Measurements from ENCODE around the gene TPBGL. TPM values are rescaled to one million over a fixed set of nuclear protein-coding genes. Genes with fewer than 3 reads are reported as not detected.

Gene TPBGL
- not detected in 2 replicates for total RNA-seq (2014; rRNA removed)
- Bru-seq, nascent RNA = not detected
- BruChase-seq, experiment 1, labeled RNA remaining after a 6-hour chase = not detected
- BruChase-seq, experiment 2, labeled RNA remaining after a 2-hour chase = not detected
- long read RNA-seq = 0 reads

DNA sequence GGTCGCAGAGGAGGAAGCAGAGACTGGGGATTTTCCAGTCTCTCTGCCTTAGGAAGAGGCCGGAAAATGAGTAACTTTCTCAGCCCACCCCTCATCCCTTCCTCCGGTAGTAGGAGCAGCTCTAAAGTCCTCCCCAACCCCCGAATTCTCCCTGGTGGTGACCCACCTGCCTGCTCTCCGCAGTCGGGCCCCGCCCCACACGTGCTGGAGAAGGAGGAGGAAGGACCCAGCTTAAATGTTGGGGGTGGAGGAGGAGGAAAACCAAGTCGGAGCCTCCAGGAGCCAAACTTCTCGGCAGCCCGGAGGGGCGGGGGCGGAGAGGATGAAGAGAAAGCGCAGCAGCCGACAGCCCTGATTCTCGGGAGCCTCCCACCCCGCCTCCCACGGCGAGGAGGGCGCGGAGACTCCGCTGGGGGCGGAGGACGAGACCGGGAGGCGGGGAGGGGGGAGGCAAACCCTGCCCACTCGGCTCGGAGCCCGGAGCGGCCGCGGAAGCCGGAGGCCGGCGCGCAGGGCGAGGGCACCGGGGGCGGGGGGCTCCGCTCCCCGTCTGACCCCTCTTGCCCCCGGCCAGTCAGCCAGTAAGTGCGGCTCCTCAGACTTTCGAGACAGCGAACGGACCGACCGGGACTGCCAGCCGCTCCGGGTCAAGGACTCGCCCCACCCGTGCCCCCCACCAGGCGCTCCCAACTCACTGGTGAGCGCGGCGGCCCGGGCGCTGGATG lies at the start of gene TPBGL:
Gene TPBGL, plus strand, starts transcription at position 464 of the 725 bp plus-strand sequence. CDS start 276 bp downstream, outside the sequence.
- CTCF ChIA-PET = interaction anchor here (0.6 kb wide), 1 partner anchor 101 kb away, joined by 15 read pairs; no protein-coding TSS in a partner anchor
- peaks cover 53% of the 10 kb centered on the region for H3K27me3 ChIP-seq (ENCODE audit: low read length)
- ATAC-seq = no peak

DNA sequence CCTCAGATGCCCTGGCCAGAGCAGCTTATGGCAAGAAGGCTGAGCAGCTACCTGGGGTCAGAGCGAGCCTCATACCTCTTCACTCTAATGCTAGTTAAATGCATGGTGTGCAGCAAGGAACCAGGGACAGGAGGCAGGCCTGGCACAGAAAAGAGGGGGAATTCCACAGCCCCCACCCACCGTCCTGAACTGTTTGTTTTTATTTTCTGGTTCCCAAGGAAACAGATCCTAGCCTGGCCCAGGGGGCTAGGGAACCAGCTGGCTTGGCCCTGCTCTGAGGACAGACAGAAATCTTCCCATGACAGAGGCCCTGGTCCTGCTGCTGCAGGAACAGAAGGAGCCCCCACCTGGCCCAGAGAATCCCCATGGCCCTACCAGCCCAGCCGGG lies 49.2 kb upstream of the TPBGL start:
- no peak overlapping the region for H3K9ac ChIP-seq (ENCODE audit: low read length)
- H3K4me3 ChIP-seq (ENCODE audit: low read length) = no peak overlapping the region
- no peak overlapping the region for H3K4me2 ChIP-seq (ENCODE audit: low read length)
- no peaks in the 10 kb centered on the region for H3K4me1 ChIP-seq (ENCODE audit: insufficient read depth, low read length)
- no peaks in the 10 kb centered on the region for H3K9me3 ChIP-seq (ENCODE audit: low read length)
- H3K27ac ChIP-seq (ENCODE audit: low read length) = no peak overlapping the region
- H3K9me2 ChIP-seq (replicated peaks; ENCODE audit: low read length) = no peaks in the 10 kb centered on the region
- ATAC-seq (no peak), DNase-seq (no peak)
- intact Hi-C loops (cut with micrococcal nuclease) = no loop called here
- no peaks in the 10 kb centered on the region for H4K20me1 ChIP-seq (ENCODE audit: low read length)
- no TSS peak for BruUV-seq (replicated peaks)
- POLR2A ChIA-PET (ENCODE audit: unreplicated experiment) = no interaction called here
- CTCF ChIA-PET = no interaction called here
- no peaks in the 10 kb centered on the region for H3K36me3 ChIP-seq (ENCODE audit: low read depth, low read length)
- TF ChIP-seq EZH2 (IDR thresholded peaks at IDR 0.05; ENCODE audit: low read length, unreplicated experiment) (no peak), CTCF (conservative IDR thresholded peaks at IDR 0.05; ENCODE audit: low read depth, low read length) (no peak), EZH2phosphoT487 (IDR thresholded peaks at IDR 0.05; ENCODE audit: borderline replicate concordance, low read length) (no peak)
- H3K79me2 ChIP-seq (ENCODE audit: low read length) = no peaks in the 10 kb centered on the region
- H3K27me3 ChIP-seq (ENCODE audit: low read length) = peaks cover 43% of the 10 kb centered on the region
- no peaks in the 10 kb centered on the region for H3F3A ChIP-seq (ENCODE audit: low read length, unreplicated experiment)
- H2AFZ ChIP-seq (ENCODE audit: low read length) = no peak overlapping the region

More for the DNA sequence above, at the start of gene TPBGL:
- Histone ChIP-seq H3K79me2 (ENCODE audit: low read length) (no peaks in the 10 kb centered on the region), H3K27ac (ENCODE audit: low read length) (no peak within 1 kb of the TSS), H3K9me2 (replicated peaks; ENCODE audit: low read length) (no peaks in the 10 kb centered on the region), H3F3A (ENCODE audit: low read length, unreplicated experiment) (no peaks in the 10 kb centered on the region), H3K4me1 (ENCODE audit: insufficient read depth, low read length) (peaks cover 4% of the 10 kb centered on the region; the same call in 1 of the 2 replicates), H3K4me3 (ENCODE audit: low read length) (no peak within 1 kb of the TSS; the same call in 1 of the 2 replicates), H2AFZ (ENCODE audit: low read length) (no peak within 1 kb of the TSS), H3K9ac (ENCODE audit: low read length) (no peak within 1 kb of the TSS), H3K9me3 (ENCODE audit: low read length) (no peaks in the 10 kb centered on the region), H4K20me1 (ENCODE audit: low read length) (no peaks in the 10 kb centered on the region), H3K36me3 (ENCODE audit: low read depth, low read length) (no peaks in the 10 kb centered on the region), H3K4me2 (ENCODE audit: low read length) (peak within 1 kb of the TSS; percentile 83; the same call in 1 of the 2 replicates)
- no TSS peak for BruUV-seq (replicated peaks)
- no peak for DNase-seq
- intact Hi-C loops (cut with micrococcal nuclease) = no loop called here
- POLR2A ChIA-PET (ENCODE audit: unreplicated experiment) = interaction anchor here (0.6 kb wide), 1 partner anchor 284 kb away, joined by 3 read pairs; no protein-coding TSS in a partner anchor
- no peak for TF ChIP-seq EZH2phosphoT487 (IDR thresholded peaks at IDR 0.05; ENCODE audit: borderline replicate concordance, low read length)
- TF ChIP-seq EZH2 (IDR thresholded peaks at IDR 0.05; ENCODE audit: low read length, unreplicated experiment) = no peak
- TF ChIP-seq CTCF (conservative IDR thresholded peaks at IDR 0.05; ENCODE audit: low read depth, low read length) = no peak

- Histone ChIP-seq H3K9ac (ENCODE audit: low read length) (no peak overlapping the region), H3K9me2 (replicated peaks; ENCODE audit: low read length) (no peaks in the 10 kb centered on the region), H3K4me1 (ENCODE audit: insufficient read depth, low read length) (no peaks in the 10 kb centered on the region), H3F3A (ENCODE audit: low read length, unreplicated experiment) (no peaks in the 10 kb centered on the region), H3K27me3 (ENCODE audit: low read length) (peaks cover 43% of the 10 kb centered on the region), H2AFZ (ENCODE audit: low read length) (no peak overlapping the region), H3K4me2 (ENCODE audit: low read length) (no peak overlapping the region), H3K4me3 (ENCODE audit: low read length) (no peak overlapping the region), H3K9me3 (ENCODE audit: low read length) (no peaks in the 10 kb centered on the region), H3K36me3 (ENCODE audit: low read depth, low read length) (no peaks in the 10 kb centered on the region), H3K27ac (ENCODE audit: low read length) (no peak overlapping the region), H3K79me2 (ENCODE audit: low read length) (no peaks in the 10 kb centered on the region), H4K20me1 (ENCODE audit: low read length) (no peaks in the 10 kb centered on the region)
- ChIA-PET CTCF (no interaction called here), POLR2A (ENCODE audit: unreplicated experiment) (no interaction called here)
- BruUV-seq (replicated peaks) = no TSS peak
- ATAC-seq (no peak), DNase-seq (no peak)
- intact Hi-C loops (cut with micrococcal nuclease) = no loop called here
- TF ChIP-seq EZH2 (IDR thresholded peaks at IDR 0.05; ENCODE audit: low read length, unreplicated experiment) = no peak
- TF ChIP-seq CTCF (conservative IDR thresholded peaks at IDR 0.05; ENCODE audit: low read depth, low read length) = no peak
- no peak for TF ChIP-seq EZH2phosphoT487 (IDR thresholded peaks at IDR 0.05; ENCODE audit: borderline replicate concordance, low read length)
Measured at GRCh38 chr11:75193271-75193670, 47.3 kb upstream of the TPBGL start.

Measured in PC-3 (cell line).